ENCODE measurements around the gene SPTBN1.
"Not testable (repeated sequence)": the region's sequence is repeated elsewhere in the genome, so short reads cannot be mapped to it uniquely, and the experiment has no call there.

SPTBN1 gene

GRCh38 chr2:54503828-54504227, 47.7 kb downstream of the SPTBN1 start:
- Histone ChIP-seq H3K4me1 (ENCODE audit: insufficient read depth, insufficient read length) (no peaks in the 10 kb centered on the region), H3K9ac (ENCODE audit: insufficient read length, low read depth) (no peak overlapping the region), H3K4me3 (ENCODE audit: insufficient read length, low read depth) (no peak overlapping the region), H3K9me3 (ENCODE audit: insufficient read depth, low read length) (no peaks in the 10 kb centered on the region), H3K27me3 (ENCODE audit: insufficient read depth, insufficient read length) (no peaks in the 10 kb centered on the region), H3K36me3 (ENCODE audit: insufficient read depth, insufficient read length, low read length) (no peaks in the 10 kb centered on the region)
- TF ChIP-seq YY1 (IDR thresholded peaks at IDR 0.05; ENCODE audit: insufficient read depth, insufficient read length) (no peak), SUZ12 (IDR thresholded peaks at IDR 0.05; ENCODE audit: extremely low read depth, insufficient read depth, insufficient read length) (no peak), ZNF274 (IDR thresholded peaks at IDR 0.05; ENCODE audit: low read depth, low read length) (no peak)
- no peak for DNase-seq (ENCODE audit: low read depth, low spot score)

- TF ChIP-seq YY1 (IDR thresholded peaks at IDR 0.05; ENCODE audit: insufficient read depth, insufficient read length), result no peak
- TF ChIP-seq ZNF274 (IDR thresholded peaks at IDR 0.05; ENCODE audit: low read depth, low read length), result no peak
- TF ChIP-seq SUZ12 (IDR thresholded peaks at IDR 0.05; ENCODE audit: extremely low read depth, insufficient read depth, insufficient read length), result no peak
- DNase-seq (ENCODE audit: low read depth, low spot score), result no peak
- Histone ChIP-seq H3K9me3 (ENCODE audit: insufficient read depth, low read length) (no peaks in the 10 kb centered on the region), H3K4me1 (ENCODE audit: insufficient read depth, insufficient read length) (no peaks in the 10 kb centered on the region), H3K36me3 (ENCODE audit: insufficient read depth, insufficient read length, low read length) (no peaks in the 10 kb centered on the region), H3K27me3 (ENCODE audit: insufficient read depth, insufficient read length) (no peaks in the 10 kb centered on the region), H3K9ac (ENCODE audit: insufficient read length, low read depth) (no peak overlapping the region), H3K4me3 (ENCODE audit: insufficient read length, low read depth) (no peak overlapping the region)
Observed at GRCh38 chr2:54504866-54505265, 48.7 kb downstream of the SPTBN1 start.

GRCh38 chr2:54508541-54508940, 52.4 kb downstream of the SPTBN1 start:
- Histone ChIP-seq H3K4me3 (ENCODE audit: insufficient read length, low read depth) (no peak overlapping the region), H3K36me3 (ENCODE audit: insufficient read depth, insufficient read length, low read length) (no peaks in the 10 kb centered on the region), H3K4me1 (ENCODE audit: insufficient read depth, insufficient read length) (peaks cover 2% of the 10 kb centered on the region), H3K9ac (ENCODE audit: insufficient read length, low read depth) (no peak overlapping the region), H3K9me3 (ENCODE audit: insufficient read depth, low read length) (no peaks in the 10 kb centered on the region), H3K27me3 (ENCODE audit: insufficient read depth, insufficient read length) (no peaks in the 10 kb centered on the region)
- DNase-seq (ENCODE audit: low read depth, low spot score), result no peak
- TF ChIP-seq YY1 (IDR thresholded peaks at IDR 0.05; ENCODE audit: insufficient read depth, insufficient read length) (no peak), SUZ12 (IDR thresholded peaks at IDR 0.05; ENCODE audit: extremely low read depth, insufficient read depth, insufficient read length) (no peak), ZNF274 (IDR thresholded peaks at IDR 0.05; ENCODE audit: low read depth, low read length) (no peak)

GRCh38 chr2:54509043-54509442, 52.9 kb downstream of the SPTBN1 start:
- DNase-seq (ENCODE audit: low read depth, low spot score); H3K9me3 ChIP-seq (ENCODE audit: insufficient read depth, low read length); H3K27me3 ChIP-seq (ENCODE audit: insufficient read depth, insufficient read length); H3K9ac ChIP-seq (ENCODE audit: insufficient read length, low read depth); H3K36me3 ChIP-seq (ENCODE audit: insufficient read depth, insufficient read length, low read length); H3K4me3 ChIP-seq (ENCODE audit: insufficient read length, low read depth); H3K4me1 ChIP-seq (ENCODE audit: insufficient read depth, insufficient read length): not testable (repeated sequence)

- no peak for DNase-seq (ENCODE audit: low read depth, low spot score)
- Histone ChIP-seq H3K36me3 (ENCODE audit: insufficient read depth, insufficient read length, low read length) (no peaks in the 10 kb centered on the region), H3K4me3 (ENCODE audit: insufficient read length, low read depth) (no peak overlapping the region), H3K4me1 (ENCODE audit: insufficient read depth, insufficient read length) (peaks cover 2% of the 10 kb centered on the region), H3K27me3 (ENCODE audit: insufficient read depth, insufficient read length) (no peaks in the 10 kb centered on the region), H3K9ac (ENCODE audit: insufficient read length, low read depth) (no peak overlapping the region), H3K9me3 (ENCODE audit: insufficient read depth, low read length) (no peaks in the 10 kb centered on the region)
- no peak for TF ChIP-seq YY1 (IDR thresholded peaks at IDR 0.05; ENCODE audit: insufficient read depth, insufficient read length)
- TF ChIP-seq ZNF274 (IDR thresholded peaks at IDR 0.05; ENCODE audit: low read depth, low read length), result no peak
- TF ChIP-seq SUZ12 (IDR thresholded peaks at IDR 0.05; ENCODE audit: extremely low read depth, insufficient read depth, insufficient read length), result no peak
Observed at GRCh38 chr2:54510916-54511315, 54.8 kb downstream of the SPTBN1 start.

- TF ChIP-seq YY1 (IDR thresholded peaks at IDR 0.05; ENCODE audit: insufficient read depth, insufficient read length) (no peak), SUZ12 (IDR thresholded peaks at IDR 0.05; ENCODE audit: extremely low read depth, insufficient read depth, insufficient read length) (no peak), ZNF274 (IDR thresholded peaks at IDR 0.05; ENCODE audit: low read depth, low read length) (no peak)
- Histone ChIP-seq H3K27me3 (ENCODE audit: insufficient read depth, insufficient read length) (no peaks in the 10 kb centered on the region), H3K9ac (ENCODE audit: insufficient read length, low read depth) (no peak overlapping the region), H3K4me3 (ENCODE audit: insufficient read length, low read depth) (no peak overlapping the region), H3K9me3 (ENCODE audit: insufficient read depth, low read length) (no peaks in the 10 kb centered on the region), H3K4me1 (ENCODE audit: insufficient read depth, insufficient read length) (peaks cover 2% of the 10 kb centered on the region), H3K36me3 (ENCODE audit: insufficient read depth, insufficient read length, low read length) (no peaks in the 10 kb centered on the region)
- no peak for DNase-seq (ENCODE audit: low read depth, low spot score)
Observed at GRCh38 chr2:54512183-54512582, 56.1 kb downstream of the SPTBN1 start.

GRCh38 chr2:54512663-54513362, 56.7 kb downstream of the SPTBN1 start:
- no peak overlapping the region for H3K4me3 ChIP-seq (ENCODE audit: insufficient read length, low read depth)
- H3K4me1 ChIP-seq (ENCODE audit: insufficient read depth, insufficient read length), result peaks cover 2% of the 10 kb centered on the region
- H3K36me3 ChIP-seq (ENCODE audit: insufficient read depth, insufficient read length, low read length), result no peaks in the 10 kb centered on the region
- H3K27me3 ChIP-seq (ENCODE audit: insufficient read depth, insufficient read length), result no peaks in the 10 kb centered on the region
- no peaks in the 10 kb centered on the region for H3K9me3 ChIP-seq (ENCODE audit: insufficient read depth, low read length)
- TF ChIP-seq YY1 (IDR thresholded peaks at IDR 0.05; ENCODE audit: insufficient read depth, insufficient read length) (no peak), SUZ12 (IDR thresholded peaks at IDR 0.05; ENCODE audit: extremely low read depth, insufficient read depth, insufficient read length) (no peak), ZNF274 (IDR thresholded peaks at IDR 0.05; ENCODE audit: low read depth, low read length) (no peak)
- DNase-seq (ENCODE audit: low read depth, low spot score), result no peak
- no peak overlapping the region for H3K9ac ChIP-seq (ENCODE audit: insufficient read length, low read depth)
